ENCODE data around the gene CAB39L.

GRCh38 chr13:49476529-49476928, 32.7 kb upstream of the CAB39L start:
- TF ChIP-seq CTCF (IDR thresholded peaks at IDR 0.05; ENCODE audit: insufficient read depth, low read length, poor library complexity, severe bottlenecking) (no peak), EZH2phosphoT487 (conservative IDR thresholded peaks at IDR 0.05; ENCODE audit: low read length) (no peak)
